Measurements from ENCODE around the gene ANKRD18B.
"Not testable (repeated sequence)": the region's sequence is repeated elsewhere in the genome, so short reads cannot be mapped to it uniquely, and the experiment has no call there.

ANKRD18B gene

GRCh38 chr9:33498387-33498786 lies 25.7 kb upstream of the ANKRD18B start:
- no peak overlapping the region for H3K27ac ChIP-seq
- ChIA-PET POLR2A (ENCODE audit: low non-redundant PET) (no interaction called here), CTCF (no interaction called here)
- DNase-seq (ENCODE audit: low spot score), result no peak
- peak; percentile 52 for TF ChIP-seq CTCF (conservative IDR thresholded peaks at IDR 0.05; ENCODE audit: low read depth)

GRCh38 chr9:33506626-33507370 lies 17.3 kb upstream of the ANKRD18B start:
- TF ChIP-seq CTCF (conservative IDR thresholded peaks at IDR 0.05; ENCODE audit: low read depth), result no peak
- ChIA-PET CTCF (no interaction called here), POLR2A (ENCODE audit: low non-redundant PET) (no interaction called here)
- H3K27ac ChIP-seq, result peak overlapping the region; percentile 79
- DNase-seq (ENCODE audit: low spot score), result peak; percentile 45

- POLR2A ChIA-PET (ENCODE audit: low non-redundant PET), result no interaction called here
- CTCF ChIA-PET, result interaction anchor here (0.7 kb wide), 2 partner anchors 9 to 22 kb away, joined by 3 read pairs; no protein-coding TSS in a partner anchor
- peak; percentile 31 for DNase-seq (ENCODE audit: low spot score)
- no peak for TF ChIP-seq CTCF (conservative IDR thresholded peaks at IDR 0.05; ENCODE audit: low read depth)
- peak overlapping the region; percentile 75 for H3K27ac ChIP-seq
Measured at GRCh38 chr9:33510262-33511183, 13.5 kb upstream of the ANKRD18B start.

GRCh38 chr9:33511184-33511517 lies 12.9 kb upstream of the ANKRD18B start:
- DNase-seq (ENCODE audit: low spot score); POLR2A ChIA-PET (ENCODE audit: low non-redundant PET); CTCF ChIA-PET: not testable (repeated sequence)
- peak overlapping the region; percentile 75 for H3K27ac ChIP-seq

- DNase-seq (ENCODE audit: low spot score); POLR2A ChIA-PET (ENCODE audit: low non-redundant PET); H3K27ac ChIP-seq: not testable (repeated sequence)
- CTCF ChIA-PET, result interaction anchor here (0.6 kb wide), 1 partner anchor 187 kb away, joined by 6 read pairs; no protein-coding TSS in a partner anchor
Measured at GRCh38 chr9:33512535-33512934, 11.5 kb upstream of the ANKRD18B start.

GRCh38 chr9:33515342-33515995 lies 8.6 kb upstream of the ANKRD18B start:
- POLR2A ChIA-PET (ENCODE audit: low non-redundant PET); CTCF ChIA-PET; DNase-seq (ENCODE audit: low spot score): not testable (repeated sequence)
- H3K27ac ChIP-seq, result peak overlapping the region; percentile 75

- DNase-seq (ENCODE audit: low spot score); POLR2A ChIA-PET (ENCODE audit: low non-redundant PET); CTCF ChIA-PET: not testable (repeated sequence)
- peak overlapping the region; percentile 45; the same call in 1 of the 2 replicates for H3K27ac ChIP-seq
Measured at GRCh38 chr9:33516397-33516796, 7.7 kb upstream of the ANKRD18B start.

- TF ChIP-seq CTCF (conservative IDR thresholded peaks at IDR 0.05; ENCODE audit: low read depth), result peak; percentile 79
- H3K27ac ChIP-seq, result peak overlapping the region; percentile 84
- DNase-seq (ENCODE audit: low spot score), result peak; percentile 44
- ChIA-PET POLR2A (ENCODE audit: low non-redundant PET) (no interaction called here), CTCF (interaction anchor here (0.6 to 1.1 kb wide), 6 partner anchors 12 to 1923 kb away, joined by 3 to 4 read pairs (median 3); no protein-coding TSS in a partner anchor)
Measured at GRCh38 chr9:33517373-33517772, 6.7 kb upstream of the ANKRD18B start.

GRCh38 chr9:33517934-33518577 lies 6.0 kb upstream of the ANKRD18B start:
- CTCF ChIA-PET, result interaction anchor here (0.9 to 1.1 kb wide), 2 partner anchors 29 to 51 kb away, joined by 3 read pairs; no protein-coding TSS in a partner anchor
- DNase-seq (ENCODE audit: low spot score), result peak; percentile 81
- peak overlapping the region; percentile 84 for H3K27ac ChIP-seq
- POLR2A ChIA-PET (ENCODE audit: low non-redundant PET), result not testable (repeated sequence)

- H3K27ac ChIP-seq; POLR2A ChIA-PET (ENCODE audit: low non-redundant PET); CTCF ChIA-PET; DNase-seq (ENCODE audit: low spot score): not testable (repeated sequence)
Measured at GRCh38 chr9:33521861-33522260, 2.2 kb upstream of the ANKRD18B start.
